GM19372 (cell line): Measurements from ENCODE around the gene GABBR2.

ENCODE experiments used
- ATAC-seq: cut with Tn5 transposase; IDR thresholded peaks from one replicate; pipeline ENCODE4 v1.9.1; 2021; ENCODE audit warnings: mild to moderate bottlenecking, low read depth, moderate library complexity; ENCODE audit not compliant: unreplicated experiment

GABBR2 gene

DNA sequence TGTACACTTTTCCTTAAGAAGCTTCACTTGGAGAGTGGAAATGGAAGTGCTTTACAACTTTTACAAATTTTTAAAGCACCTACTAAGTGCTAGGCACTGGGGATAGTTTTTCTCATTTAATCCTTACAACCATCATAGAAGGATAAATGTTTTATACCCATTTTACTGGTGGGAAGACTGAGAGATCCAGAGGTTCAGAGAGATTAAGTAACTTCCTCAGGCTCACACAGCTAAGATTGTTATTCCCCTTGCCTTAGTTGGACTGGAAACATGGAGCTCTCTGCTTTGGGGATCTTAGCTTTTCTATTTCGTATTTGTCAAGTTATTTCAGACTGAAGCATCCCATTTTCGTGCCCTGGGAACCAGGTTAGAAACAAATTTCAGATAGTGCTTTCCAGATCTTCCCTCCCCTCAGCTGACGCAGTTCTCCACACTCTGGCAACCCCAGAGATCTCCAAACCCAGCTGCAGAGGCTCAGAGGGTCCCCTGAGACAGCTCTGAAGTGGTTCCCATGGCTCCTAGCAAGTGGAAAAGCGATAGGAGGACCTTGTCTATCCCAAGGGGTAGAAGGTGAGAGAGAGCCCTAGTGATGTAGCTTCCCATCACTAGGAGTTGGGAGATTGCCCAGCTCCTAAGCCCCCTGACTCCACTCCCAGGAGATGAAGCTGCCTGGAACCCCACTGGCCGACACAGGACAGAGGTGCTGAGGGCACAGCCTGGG is 16.2 kb upstream of the GABBR2 start:
- ATAC-seq = no peak

DNA sequence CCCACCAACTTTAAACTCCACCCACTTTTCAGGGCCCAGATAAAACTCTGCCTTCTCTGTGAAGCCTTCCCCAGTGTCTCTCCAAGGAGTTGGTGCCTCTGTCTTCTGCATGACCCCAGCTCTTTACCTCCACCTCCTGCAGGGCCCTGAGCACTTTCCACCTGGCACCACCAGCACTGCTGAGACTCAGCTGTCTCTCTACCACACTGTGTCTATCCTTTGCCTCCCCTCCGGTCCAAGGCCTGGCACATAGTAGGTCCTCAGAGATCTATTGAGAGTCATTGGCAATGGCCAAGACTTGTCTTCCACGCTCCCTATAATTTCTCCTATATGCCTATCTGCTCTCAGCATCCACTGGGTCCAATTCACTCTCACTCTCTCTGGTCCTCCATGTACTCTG is 12.9 kb upstream of the GABBR2 start:
- no peak for ATAC-seq

DNA sequence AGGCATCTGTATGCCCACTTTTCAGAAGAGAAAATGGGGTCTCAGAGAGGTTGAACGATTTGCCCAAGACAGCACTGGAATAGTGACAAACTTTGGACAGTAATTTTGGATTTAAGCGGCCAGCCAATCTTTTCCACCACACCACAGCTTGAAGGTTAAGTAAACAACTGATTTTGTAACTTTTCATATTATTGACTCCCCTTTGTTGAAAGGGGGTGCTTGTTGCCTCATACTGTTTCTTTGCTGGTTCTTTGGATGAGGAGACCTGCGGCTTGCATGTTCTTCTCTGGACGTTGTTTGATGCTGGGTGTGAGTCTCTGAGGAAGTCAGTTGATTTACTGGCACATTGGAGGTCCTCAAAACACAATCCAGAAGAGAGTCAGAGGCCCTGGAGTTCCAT is 11.7 kb upstream of the GABBR2 start:
- no peak for ATAC-seq

DNA sequence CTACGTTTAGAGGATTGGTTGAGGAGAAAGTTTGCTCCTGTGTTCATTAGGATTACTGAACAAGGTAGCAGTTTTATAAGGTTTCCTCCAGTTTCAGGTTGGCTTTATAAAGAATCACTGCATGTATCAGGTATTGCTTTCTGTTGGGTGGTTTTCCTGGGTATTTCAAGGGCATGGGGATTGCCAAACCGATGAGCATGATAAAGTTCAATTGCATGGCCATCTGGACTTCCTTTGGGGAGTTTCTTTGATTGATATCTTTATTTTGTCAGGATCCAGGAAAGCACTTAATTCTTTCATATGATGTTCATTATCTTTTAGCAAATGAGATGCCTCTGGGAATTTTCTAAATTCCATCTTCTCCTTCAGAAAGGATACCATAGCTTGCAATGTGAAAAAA is 10.3 kb upstream of the GABBR2 start:
- no peak for ATAC-seq

DNA sequence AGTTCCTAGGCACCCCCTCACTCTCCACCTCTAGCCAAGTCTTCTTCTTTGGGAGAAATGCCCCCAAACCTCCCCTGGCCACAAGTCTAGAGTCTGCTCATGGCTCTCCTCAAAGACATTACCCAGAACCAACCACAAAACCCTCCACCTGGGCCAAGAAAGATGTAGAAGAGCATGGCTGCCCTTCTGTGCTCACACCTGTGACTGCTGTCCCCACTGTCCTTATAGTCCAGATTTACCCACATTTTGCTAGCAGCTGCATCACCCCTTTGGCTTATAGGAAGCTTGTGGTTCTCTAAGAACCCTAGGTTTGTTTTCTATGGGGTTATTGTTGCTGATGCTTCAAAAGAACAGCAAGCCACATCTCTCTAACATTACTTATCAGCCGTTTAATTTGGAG is 6.1 kb upstream of the GABBR2 start:
- no peak for ATAC-seq

DNA sequence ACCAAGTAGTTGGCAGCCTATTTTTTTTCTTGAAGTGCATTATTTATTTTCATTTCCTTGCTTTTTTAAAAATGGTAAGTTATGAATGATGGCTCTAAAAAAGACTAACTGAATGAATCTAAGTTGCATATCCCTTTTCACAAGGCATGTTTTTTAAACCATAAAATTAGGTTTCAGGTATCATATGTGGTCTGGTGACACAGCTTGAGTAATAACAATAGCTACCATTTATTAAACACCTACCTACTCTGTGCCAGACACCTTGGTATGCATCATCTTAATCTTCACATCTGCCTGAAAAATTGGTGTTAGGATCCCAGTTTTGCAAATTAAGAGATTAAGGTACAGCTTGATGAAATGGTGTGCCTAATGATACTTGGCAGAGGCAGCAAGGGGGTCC is 4.3 kb upstream of the GABBR2 start:
- no peak for ATAC-seq

DNA sequence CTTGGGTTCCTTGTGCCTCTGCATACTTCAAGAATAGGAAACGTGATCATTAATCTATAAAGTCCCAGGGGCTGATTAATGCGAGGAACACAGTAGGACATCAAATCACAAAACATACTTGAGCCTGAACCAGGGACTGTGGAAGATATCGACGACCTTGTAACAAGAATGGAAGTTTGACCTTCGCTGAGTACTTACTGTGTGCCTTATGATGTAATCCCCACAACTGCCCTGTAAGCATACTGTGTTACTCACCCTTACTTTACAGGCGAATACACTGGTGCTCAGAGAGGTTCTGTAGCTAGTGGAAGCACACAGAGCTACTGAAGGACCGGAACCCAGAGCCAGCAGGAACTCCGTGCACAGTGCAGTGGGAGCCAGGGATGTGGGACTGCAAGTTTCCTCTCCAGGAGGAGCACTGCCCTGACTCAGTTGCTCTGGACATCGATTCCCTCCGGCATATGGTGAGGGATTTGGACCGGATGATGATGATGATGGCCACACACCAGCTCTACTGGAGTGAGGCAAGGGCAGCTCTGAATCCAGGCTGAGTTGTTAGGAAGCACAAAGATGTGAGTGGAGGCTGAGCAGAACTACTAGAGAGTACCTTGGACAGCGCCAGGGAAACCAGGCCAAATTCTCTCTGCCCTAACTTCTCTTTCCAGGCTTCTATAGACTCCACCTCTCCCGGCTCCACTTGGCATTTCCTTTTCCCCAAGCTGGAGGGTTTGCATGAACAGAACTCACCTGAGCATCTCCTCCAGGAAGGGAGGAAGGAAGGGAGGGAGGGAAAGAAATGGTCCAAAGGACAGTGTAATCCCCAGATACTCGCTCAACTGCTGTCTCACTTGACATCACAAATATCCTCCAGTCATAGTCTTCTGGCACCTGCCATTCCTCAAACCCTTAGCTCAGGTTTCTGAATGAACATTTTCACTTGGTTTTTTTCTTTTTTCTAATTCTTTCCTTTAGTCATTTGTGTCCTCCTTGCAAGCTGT is 1.5 kb upstream of the GABBR2 start:
- ATAC-seq = no peak

DNA sequence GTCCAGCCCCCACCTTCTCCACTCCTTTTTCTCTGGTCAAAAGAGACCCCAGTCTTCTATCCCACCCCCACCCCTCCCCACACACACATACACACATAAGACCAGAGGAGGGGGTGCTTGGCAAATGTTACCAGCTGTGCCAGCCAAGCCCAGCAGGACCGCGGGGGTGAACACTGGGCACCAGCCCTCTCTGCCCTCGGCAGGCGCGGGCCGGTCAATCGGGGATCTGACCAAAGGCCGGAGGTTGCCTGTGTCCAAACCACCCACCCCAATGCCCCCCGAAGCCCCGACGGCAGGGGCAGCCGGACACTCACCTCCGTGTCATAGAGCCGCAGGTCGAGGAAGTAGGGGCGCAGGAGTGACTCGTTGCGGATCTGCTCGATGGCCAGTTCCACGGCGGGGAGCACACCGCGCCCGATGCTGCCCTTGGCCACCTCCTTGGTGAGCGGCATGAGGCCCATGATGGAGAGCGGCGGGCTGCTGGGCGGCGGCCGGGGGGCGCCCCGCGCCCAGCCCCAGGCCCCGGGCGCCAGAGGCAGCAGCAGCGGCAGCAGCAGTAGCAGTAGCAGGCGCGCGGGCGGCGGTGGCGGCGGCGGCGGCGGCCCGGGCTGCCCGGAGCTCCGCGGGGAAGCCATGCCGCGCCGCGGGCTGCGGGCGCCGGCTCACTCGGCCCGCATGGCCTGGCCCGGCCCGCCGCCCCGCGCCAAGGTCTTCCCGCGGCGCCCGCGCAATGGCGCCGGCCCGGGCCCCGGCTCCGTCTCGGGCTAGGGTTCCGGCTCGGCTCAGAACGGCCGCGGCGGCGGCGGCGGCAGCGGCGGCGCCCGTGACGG is 417 bp downstream of the GABBR2 start:
- ATAC-seq = no peak

DNA sequence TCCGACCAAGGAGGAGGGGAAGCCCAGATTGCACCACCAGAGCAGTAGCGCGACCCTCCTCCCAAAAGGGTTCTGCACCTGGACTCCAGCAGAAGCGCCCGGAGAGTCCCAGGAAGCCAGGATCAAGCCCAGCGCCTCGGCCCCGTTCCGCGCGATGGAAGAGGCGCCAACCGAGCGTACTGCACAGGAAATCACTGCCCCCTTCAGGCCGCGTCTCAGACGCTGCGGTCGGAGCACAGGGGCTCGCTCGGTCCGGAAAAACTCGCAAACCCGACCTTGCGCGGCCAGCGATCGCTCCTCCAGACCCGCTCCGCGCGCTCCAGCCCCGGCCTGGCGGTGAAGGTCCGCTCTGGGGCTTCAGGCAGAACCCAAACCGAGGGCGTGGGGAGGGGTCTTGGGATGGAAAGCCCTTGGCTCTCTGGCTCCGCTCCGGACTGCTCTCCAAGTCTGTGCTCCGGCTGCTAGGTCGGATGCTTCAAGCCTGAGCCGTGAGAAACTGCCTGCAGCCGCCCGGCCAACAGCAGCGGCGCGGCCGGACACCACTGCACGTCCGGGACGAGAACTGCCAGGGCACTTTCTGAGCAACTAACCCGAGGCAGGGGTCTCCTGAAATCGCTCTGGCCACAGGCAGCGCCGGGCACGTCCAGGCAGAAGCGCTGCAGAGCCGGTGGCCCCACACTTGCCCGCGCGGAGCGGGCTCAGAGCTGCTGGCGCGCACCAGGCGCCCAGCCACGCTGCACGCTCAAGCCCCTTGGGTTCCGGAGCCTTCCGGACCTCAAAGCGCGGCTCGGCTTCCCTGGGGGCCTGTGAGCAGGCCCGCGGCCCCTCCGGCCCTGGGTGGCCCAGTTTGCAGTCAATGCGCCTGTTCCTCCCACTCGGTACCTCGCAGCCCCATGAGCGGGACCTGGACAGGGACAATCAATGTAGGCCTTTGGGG is 1.3 kb downstream of the GABBR2 start:
- no peak for ATAC-seq

DNA sequence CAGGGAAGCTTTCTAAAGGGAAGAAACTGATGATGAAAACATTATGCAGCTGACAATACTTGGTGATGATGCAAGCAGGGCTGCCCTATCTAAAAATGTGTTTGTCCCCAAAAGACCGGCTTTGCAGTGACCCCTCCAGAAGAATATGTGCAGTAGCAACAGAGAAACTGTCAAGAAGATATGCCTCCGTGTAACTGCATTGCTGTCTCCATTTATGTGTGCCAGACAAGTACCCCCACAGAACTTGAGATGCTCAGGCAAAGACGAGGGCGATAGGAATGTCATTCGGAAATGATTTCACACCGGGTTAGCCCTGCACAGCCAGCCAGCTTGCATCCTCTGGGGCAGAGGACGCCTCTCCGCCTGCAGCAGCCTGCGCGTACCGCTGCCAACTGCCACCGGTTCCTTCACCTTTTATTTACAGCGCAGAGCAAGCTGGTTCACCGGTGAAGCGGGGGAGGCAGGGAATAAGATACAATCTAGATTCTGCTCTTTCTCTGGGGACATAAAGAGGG is 2.0 kb downstream of the GABBR2 start:
- ATAC-seq = no peak

DNA sequence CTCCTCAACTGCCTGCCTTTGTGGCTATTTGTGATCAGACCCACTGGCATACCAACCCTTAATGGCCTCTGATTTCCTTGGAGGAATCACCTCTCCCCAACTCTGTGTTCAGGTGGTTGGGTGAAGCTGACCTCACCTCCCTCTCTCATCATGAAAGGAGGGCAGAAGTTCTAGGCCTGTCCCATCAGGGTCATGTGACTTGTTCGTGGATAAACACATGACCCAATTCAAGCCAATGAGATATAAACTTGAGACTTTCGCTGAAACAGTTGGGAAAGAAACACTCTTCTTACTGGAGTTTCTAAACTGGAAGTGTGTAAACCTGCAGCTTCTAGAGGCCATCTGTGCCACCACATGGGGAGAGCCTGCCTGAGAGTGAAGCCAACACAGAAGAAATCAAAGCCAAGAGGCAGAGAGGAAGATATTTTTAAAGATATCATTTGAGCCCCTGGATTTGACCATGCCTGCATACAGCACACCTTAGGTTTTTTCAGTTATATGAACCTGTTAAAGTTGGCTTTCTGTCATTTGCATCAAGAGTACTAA is 5.8 kb downstream of the GABBR2 start:
- ATAC-seq = no peak

DNA sequence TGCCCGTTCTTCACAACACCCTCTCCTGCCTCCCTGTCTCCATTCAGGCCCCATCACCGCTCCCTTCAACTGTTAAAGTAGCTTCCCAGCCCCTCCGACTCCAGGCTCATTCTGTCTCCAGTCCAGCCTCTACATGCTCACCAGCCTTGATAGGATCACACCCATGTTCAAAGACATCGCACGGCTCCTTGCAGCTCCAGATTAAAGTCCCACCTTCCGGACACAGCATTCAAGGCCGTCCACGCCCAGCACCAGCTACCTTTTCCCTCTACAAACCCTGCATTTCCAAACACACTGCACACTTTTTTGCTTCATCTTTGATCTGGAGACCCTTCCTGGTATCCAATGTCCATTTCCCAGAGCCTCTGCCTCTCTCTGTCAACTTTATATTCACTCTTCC is 6.4 kb downstream of the GABBR2 start:
- no peak for ATAC-seq

DNA sequence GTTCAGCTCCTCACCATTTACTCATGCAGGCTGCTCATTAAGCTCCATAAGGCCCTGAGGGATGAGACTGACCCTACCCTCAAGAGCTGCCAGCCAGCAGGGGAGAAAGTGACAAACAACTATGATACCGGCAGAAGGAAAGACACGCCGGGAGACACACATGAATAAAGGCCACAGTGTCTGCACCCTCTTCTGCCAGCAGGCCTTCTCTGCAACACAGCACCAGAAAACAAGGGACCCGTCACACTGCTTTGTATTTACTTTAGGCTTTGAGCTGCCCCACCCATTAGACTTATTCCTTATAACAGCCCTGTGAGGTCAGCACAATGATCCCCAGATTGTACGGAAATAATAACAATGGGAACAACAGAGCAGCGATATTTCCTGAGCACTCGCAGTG is 7.2 kb downstream of the GABBR2 start:
- ATAC-seq = no peak

DNA sequence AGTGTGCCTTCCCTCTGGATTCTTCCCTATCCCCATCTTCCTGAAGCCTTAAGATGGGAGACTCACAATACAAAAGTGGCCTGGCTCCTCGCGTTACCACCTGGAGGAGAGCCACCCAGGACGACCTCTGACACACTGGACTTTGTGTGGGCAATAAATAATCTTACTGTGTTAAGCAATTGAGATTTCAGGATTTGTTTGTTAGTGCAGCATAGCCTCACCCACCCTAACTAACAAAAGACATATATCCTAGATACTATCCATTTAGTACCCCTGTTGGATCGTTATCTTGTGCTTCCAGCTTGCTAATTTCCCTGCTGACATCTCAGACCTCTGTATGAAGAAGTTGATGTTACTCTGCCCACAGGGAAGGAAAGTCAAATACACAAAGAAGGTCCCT is 7.9 kb downstream of the GABBR2 start:
- no peak for ATAC-seq

DNA sequence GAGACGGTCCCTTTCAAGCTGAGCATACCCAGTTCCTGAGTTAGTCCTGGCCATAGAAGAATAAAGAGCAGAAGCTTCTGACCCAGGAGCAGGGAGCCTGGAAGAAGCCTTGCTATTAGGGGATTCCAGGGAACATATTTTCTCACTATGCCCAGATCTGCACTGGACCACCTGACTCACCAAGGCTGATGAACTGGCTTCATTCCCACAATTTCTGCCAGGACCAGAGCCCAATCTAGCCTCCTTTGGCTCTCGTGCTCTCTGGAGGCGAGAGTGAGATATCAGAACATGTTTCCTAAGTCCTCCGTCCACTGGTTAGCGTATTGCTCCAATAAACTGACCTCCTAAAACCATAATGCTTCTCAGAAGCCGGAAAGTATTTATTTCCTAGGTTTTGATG is 9.9 kb downstream of the GABBR2 start:
- ATAC-seq = no peak

DNA sequence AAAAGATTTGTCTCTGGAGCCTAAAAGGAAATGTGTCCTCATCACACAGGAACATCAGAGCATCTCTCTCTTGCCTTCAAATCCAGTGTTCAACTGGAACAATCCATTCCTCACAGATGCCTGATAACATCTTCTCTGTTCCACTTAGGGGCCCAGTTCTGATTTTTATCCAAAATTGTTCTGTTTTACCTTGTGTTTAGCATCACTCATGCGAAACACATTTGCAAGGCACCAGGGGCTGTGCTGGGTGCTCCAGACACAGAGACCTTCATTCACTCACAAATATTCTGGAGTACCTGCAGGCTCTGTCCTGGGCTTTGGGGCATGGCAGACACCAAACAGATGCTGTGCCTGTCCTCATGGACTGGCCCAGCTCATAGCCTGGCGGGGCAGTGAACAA is 13.8 kb downstream of the GABBR2 start:
- ATAC-seq = no peak

DNA sequence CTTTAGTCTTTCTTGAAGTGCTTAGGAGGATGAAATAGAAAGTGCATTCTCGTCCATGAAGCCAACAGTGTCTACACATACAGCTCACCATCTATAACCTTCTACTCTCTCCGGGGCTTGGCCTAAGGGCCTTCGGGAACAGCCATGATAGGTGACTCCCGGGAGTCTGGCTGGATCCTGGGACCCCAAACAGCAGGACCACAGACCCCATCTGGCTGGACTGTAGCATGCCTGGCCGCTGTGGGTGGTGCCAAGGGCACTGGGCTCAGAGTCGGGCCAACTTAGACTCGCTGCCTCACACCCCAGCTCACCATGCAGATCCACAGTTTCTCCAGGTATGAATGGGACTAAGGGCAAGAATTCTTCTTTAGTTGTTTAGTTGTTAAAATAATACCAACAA is 16.3 kb downstream of the GABBR2 start:
- ATAC-seq = no peak

DNA sequence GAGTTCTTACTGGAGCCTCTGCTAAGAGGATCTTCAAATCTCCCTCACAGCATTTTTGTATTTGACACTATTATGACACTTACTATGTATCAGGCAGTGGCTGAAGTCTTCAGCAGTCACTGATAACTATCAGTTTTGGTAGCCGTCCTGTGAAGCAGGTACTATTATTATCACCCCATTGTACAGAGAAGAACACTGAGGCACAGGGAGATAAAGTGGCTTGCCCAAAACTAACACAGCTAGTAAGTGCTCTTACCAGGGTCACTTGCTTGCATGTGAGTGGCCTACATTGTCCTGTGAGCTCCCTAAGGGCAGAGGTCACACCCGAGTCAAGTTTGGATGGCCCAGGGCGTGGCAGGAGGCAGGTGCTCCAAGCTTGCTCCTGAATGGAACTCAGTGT is 16.8 kb downstream of the GABBR2 start:
- no peak for ATAC-seq

DNA sequence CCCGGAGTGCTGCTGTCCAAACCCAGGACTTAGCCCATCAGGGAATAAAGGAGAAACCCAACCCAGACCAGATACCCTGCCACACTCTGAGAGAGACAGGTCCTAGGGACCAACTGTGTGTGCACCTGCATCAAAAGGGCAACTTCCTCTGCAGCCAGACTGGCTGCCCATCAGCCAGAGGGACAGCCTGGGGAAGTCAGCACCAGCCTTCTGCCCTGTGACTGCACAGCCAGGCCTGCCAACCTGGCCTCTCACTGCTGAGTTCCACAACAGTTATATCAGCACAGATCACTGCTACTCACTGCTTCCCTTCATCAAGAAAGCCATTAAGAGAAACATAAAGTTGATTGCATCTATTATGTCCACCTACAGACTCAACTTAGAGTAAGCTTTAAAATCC is 18.0 kb downstream of the GABBR2 start:
- ATAC-seq = no peak
